GM18519 (cell line): ENCODE data around the gene HSD3B7.

ENCODE experiments used
- ATAC-seq: cut with Tn5 transposase; IDR thresholded peaks from one replicate; pipeline ENCODE4 v1.9.1; 2021; ENCODE audit warnings: mild to moderate bottlenecking, moderate library complexity; ENCODE audit not compliant: unreplicated experiment, low FRiP score

The HSD3B7 gene

DNA sequence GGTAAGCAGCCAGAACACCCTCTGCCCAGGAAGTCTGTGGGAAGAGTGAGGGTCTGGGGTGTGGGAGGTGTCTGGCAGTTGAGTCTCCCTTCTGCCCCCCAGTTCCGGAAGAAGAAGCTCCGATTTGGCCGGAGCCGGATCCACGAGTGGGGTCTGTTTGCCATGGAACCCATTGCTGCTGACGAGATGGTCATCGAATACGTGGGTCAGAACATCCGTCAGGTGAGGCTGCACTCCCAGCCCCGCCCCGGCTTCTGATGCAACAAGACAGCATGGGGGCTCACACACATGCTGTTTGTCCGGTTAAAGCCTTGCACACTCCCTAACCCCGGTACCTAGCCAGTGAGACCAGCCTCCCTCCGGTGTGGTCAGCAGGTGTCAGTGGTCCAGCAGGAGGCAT is 4.0 kb upstream of the HSD3B7 start:
- ATAC-seq = no peak

DNA sequence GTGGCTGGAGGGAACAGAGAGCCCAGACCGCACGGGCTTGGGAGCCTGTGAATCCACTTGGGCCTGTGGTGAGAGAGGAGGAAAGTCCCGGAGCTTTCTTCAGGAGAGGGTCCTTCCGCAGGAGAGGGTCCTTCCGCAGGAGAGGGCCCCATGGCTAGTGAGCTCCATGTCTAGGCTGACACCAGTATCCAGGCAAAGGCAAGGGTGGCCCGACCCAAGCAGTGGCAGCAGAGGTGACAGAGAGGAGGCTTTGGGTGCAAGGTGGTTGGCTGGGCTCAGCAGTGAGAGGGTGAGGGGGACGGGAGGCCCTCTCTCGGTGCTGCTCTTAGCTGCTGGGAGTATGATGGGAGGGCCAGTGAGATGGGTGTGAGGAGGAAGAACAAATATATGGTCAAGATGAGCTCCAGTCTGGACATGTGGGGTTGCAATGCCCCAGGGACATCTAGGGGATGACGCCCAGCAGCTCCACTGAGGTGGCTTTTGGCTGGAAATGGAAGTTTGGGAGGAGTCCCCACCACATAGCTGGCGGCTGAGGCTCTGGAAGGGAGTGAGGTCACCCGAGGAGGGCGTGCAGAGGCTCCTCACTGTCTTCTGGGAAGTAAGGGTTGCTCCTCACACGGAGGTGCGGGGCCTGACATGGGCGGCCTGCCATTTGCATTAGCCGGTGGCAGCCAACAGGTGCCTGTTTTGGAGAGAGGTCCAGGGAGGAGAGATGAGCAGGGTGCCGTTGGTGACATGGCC is 2.3 kb upstream of the HSD3B7 start:
- ATAC-seq = no peak

- no peak for ATAC-seq
Observed at GRCh38 chr16:30983289-30983889, 1.6 kb upstream of the HSD3B7 start.

DNA sequence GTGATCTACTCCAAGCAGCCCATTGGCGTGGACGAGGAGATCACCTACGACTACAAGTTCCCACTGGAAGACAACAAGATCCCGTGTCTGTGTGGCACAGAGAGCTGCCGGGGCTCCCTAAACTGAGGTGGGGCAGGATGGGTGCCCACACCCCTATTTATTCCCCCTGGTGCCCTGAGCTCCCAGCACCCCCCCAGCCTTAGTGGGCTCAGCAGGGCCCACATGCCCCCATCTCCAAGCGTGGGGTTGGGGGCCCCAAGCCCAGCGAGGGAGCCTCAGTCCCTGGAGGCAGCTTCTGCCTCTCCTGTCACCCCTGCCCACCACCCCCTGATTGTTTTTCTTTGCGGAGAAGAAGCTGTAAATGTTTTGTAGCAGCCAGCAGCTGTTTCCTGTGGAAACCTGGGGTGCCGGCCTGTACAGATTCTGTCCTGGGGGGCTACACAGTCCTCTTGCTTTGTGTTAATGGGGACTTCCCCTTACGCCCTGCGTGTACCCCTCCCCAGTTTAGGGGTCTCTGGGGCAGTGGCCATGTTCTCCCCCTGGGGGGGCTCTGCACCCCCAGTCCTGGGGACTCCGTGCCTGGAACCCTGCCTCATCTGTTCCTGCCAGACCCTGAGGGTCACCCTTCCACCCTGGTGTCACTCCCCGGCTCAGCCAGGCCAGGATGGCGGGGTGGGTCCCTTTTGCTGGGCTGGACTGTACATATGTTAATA is 953 bp upstream of the HSD3B7 start:
- ATAC-seq = no peak

DNA sequence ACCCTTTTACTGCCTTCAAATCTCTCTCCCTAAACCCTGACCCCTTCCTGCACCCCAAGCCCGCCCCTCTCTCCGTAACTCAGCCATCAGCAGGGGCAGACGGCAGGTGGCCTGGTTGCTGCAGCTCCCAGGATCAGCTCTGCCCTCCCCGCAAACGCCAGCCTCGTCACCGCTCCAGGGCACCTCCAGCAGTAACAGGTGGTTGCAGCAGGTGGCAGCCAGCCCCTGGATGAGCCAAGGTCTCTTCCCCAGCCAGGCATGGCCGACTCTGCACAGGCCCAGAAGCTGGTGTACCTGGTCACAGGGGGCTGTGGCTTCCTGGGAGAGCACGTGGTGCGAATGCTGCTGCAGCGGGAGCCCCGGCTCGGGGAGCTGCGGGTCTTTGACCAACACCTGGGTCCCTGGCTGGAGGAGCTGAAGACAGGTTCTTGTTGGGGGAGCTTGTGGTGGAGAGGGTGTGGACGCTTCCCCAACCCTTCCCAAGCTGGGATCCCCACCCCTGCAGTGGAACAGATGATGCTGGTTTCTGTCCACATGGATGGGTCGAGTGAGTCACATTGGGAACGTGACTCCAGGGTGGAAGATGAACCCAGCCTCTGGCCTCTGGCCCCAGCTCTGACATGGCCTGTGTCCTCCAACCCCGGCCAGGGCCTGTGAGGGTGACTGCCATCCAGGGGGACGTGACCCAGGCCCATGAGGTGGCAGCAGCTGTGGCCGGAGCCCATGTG is 558 bp downstream of the HSD3B7 start:
- no peak for ATAC-seq

DNA sequence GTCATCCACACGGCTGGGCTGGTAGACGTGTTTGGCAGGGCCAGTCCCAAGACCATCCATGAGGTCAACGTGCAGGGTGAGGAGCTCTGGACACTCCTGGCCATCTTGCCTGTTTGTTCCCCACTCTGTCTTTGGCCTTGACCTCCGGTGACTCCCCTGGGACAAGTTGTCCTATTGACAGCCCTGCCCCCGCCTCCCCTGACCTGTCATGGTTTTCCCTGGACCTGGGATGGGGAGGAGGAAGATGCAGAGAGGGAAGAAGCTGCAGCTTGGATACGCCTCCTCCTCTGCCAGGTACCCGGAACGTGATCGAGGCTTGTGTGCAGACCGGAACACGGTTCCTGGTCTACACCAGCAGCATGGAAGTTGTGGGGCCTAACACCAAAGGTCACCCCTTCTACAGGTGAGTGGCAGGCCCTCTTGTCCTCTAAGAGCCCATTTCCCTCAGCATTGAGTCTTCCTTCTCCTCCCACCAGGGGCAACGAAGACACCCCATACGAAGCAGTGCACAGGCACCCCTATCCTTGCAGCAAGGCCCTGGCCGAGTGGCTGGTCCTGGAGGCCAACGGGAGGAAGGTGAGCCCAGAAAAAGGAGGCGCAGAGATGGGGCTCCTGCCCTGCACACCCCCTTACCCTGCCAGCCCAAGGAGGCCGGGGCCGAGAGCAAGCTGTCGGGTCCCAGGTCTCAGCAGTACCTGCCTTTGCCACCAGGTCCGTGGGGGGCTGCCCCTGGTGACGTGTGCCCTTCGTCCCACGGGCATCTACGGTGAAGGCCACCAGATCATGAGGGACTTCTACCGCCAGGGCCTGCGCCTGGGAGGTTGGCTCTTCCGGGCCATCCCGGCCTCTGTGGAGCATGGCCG is 1.4 kb downstream of the HSD3B7 start:
- no peak for ATAC-seq

DNA sequence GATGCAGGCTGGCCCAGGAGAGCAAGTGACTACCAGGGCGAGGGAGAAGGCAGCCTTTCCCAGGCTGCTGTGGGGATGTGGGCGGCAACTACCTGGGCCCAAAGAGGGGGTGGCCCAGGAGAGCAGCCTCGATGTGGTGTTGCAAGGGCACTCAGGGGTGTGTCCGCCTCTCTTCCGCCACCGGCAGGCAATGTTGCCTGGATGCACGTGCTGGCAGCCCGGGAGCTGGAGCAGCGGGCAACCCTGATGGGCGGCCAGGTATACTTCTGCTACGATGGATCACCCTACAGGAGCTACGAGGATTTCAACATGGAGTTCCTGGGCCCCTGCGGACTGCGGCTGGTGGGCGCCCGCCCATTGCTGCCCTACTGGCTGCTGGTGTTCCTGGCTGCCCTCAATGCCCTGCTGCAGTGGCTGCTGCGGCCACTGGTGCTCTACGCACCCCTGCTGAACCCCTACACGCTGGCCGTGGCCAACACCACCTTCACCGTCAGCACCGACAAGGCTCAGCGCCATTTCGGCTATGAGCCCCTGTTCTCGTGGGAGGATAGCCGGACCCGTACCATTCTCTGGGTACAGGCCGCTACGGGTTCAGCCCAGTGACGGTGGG is 2.7 kb downstream of the HSD3B7 start:
- ATAC-seq = no peak

DNA sequence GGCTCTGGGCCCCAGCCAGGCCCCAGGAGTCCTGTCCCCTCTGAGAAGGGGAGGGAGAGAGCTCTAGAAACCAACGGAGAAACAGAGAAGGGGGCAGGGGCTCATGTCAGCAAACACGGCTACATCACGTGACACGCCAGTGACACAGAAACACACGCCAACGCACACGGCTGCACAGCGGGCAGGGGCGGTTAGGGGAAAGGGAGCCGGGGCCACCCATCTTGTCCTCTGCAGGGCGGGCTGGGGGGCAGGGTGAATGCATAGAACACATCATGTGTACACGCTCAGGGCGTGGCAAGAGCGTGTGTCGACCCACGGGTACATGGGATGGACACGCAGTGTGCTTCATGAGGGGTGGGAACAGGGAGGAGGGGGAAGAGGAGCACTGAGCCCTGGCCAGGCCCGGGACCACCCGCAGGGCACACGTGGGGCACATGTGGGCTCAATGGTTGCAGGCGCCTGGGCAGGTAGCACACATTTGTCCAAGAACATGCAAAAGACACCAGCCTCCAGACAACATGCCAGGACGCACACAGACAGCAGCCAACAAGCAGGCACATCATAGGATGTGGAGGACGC is 4.6 kb downstream of the HSD3B7 start:
- ATAC-seq = no peak

DNA sequence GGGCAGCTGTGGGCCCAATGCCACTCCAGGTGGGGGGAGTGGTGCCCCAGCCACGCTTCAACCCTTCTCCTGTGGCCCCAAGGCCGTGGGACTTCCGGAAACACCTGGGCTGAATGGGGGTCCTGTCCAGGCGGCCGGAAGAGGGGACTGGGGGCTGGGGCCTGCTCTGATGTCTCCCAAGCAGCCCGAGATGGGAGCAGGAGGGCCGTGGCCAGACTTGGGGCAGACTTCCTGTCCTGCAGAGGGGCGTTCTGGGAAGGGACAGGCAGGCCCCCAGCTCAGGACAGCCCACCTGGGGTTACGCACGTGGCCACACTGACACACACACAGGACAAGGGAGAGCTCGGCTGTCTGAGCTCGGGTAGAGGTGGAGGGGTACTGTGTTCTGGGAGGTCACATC is 5.1 kb downstream of the HSD3B7 start:
- ATAC-seq = no peak

DNA sequence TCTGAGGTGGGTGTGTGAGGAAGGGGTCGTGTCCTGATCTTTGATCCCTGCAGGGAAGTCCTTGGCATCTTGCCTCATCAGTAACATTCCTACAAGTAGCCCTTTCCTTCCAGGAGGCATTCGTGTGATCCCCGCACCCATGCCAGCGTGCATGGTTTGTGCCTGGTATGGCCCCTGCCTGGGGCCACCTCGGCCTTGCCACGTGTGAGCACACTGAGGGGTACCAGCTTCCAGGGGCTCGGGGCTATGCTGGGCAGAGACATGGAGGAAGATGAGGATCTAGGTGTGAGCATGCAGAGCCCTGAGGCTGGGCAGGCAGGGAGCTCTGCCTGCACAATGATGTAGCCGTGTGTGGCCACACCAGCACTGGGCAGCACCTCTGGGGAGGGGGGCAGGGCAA is 6.0 kb downstream of the HSD3B7 start:
- ATAC-seq = no peak

DNA sequence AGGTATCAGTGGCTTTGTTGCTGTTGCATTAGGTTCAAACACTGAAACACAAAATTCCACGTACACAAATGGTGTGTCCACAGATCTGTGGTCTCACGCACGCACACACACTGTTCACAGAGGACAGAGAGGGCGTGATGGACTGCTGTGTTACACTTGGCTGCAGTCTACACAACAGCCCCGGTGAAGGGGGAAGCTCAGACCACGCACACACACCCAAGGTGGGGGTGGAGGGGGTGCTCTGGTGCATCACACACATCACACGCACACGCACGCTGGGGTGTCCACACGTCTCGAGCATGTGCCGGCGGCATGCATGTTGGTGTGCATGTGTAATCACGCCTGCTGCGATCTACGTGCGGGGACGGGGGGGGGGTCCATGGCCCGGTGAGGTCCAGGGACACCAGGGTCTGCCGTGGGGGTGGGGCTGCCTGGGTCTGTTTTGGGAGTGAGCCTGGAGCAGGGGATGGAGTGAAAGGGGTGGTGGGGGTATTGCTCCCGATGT is 7.3 kb downstream of the HSD3B7 start:
- ATAC-seq = no peak

DNA sequence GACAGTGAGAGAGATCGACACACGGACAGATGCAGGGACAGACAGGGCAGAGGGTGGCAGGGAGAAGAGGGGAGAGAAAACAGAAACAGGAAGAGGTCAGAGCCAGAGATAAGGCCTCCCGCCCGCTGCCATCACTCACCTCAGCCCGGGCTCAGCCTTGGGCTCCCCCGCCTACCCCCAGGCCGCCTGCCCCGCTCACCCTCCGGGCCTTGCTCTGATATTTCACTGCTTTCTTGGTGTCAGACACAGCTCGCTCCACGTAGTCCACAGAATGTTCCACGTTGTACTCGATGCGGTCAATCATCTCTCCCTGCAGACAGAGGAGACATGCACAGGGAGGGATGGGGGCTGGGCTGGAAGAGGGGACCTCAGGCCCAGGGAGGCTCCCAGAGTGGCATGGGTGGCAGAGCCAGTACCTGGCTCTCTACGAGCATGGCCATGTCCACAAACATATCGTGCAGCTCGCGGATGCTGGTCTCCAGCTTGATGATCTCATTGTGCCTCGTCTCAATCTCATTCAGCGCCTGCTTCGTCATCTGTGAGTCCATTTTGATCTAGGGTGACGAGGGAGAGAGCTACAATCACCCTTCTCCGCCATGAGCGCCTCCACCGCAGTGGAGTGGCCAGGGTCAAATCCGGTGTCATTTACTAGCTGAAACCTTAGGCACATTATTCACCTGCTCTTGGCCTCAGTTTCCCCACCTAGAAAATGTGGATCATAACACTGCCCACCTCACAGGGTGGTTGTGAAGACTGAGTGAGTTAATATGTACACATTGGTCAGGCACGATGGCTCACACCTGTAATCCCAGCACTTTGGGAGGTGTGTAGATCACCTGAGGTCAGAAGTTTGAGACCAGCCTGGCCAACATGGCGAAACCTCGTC is 8.2 kb downstream of the HSD3B7 start:
- no peak for ATAC-seq

GRCh38 chr16:30995927-30996323 is 10.9 kb downstream of the HSD3B7 start:
- ATAC-seq = no peak

DNA sequence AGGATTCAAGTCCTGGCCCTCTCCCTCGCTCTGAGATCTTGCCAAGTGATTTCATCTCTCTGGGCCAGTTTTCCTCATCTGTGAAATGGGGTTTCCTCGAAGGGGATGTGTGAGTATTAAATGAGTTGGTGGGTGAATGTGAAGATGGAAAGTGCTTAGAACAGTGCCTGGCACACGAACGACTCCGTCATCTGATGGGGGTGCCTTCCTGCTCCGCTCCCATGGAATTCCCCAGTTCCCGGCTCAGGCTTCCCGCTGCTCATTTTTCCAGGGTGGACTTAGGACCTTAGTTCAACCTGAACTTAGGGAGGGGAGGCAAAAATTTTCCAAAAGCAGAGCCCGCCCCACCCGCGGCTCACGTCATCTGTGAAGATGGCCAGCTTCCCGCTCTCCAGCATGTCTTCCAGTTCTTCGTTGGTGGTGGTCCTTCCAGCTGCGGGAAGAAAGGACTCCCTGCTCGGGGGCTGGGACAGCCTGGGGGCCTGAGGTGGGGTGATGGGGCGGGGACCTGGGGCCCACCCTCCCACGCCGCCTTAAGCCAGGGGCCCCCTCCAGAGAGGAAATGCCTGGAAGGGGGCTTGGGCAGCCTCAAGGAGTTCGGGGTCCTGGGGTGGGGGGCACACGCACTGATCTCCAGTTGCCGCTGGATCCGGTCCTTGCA is 11.4 kb downstream of the HSD3B7 start:
- no peak for ATAC-seq

- no peak for ATAC-seq
Observed at GRCh38 chr16:30996985-30997724, 12.1 kb downstream of the HSD3B7 start.

DNA sequence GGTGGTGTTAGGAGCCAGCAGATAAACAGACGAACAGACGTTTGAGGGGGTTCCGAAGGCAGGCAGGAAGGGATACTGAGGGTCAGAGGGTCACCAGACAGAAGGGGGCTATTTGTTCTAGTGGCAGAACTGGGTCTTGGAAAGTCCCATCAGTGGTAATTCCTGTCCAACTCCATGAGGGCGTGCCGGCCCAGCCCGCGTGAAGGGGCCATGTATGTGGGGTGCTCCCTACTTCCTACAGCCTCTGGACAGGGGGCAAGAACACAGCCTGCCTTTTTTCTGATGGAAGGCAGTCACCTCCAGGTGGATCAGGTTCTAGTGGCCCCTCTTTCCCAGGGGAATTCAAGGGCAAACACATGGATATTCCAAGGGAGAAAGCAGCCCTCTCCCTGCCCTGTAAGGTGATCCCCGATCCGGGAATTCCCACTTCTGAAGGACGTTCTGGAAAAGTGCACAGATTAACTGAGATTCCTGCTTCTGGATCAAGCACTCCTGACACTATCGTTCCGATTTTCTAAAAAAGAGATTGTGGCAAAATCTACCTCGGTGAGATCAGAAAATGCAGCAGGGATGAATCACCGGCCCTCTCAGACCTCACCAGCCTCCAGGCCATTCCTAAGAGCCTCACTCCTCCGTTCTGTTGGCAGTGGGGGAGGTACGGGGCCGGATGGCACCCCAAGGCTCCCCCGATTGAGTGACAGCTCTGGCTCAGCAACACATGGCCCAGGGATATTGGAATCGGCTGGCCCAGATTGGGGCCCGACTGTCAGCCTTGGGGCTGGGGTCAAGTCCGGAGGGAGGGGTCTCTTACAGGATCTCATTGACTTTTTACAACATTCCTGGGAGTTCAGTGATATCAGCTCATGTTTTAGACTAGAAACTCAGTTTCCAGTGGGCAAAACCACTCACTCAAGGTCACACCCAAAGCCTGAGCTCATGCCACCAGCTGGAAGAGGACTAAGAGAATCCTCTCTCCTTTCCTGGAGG is 13.0 kb downstream of the HSD3B7 start:
- no peak for ATAC-seq
